ENCODE measurements around the gene PLEKHA4.
A peak's percentile ranks its signal among the peaks of the same experiment; 100 is the strongest.

The PLEKHA4 gene

GRCh38 chr19:48797103-48797502 lies 71.3 kb downstream of the PLEKHA4 start:
- no peak for TF ChIP-seq CTCF (IDR thresholded peaks at IDR 0.05)

GRCh38 chr19:48796298-48797083 lies 71.9 kb downstream of the PLEKHA4 start:
- TF ChIP-seq CTCF (IDR thresholded peaks at IDR 0.05): no peak

GRCh38 chr19:48795685-48796070 lies 72.7 kb downstream of the PLEKHA4 start:
- TF ChIP-seq CTCF (IDR thresholded peaks at IDR 0.05): no peak

GRCh38 chr19:48795055-48795684 lies 73.2 kb downstream of the PLEKHA4 start:
- TF ChIP-seq CTCF (IDR thresholded peaks at IDR 0.05): peak; percentile 69

GRCh38 chr19:48794291-48794690 lies 74.1 kb downstream of the PLEKHA4 start:
- TF ChIP-seq CTCF (IDR thresholded peaks at IDR 0.05): no peak

GRCh38 chr19:48793271-48793670 lies 75.1 kb downstream of the PLEKHA4 start:
- TF ChIP-seq CTCF (IDR thresholded peaks at IDR 0.05): no peak

Data from LNCAP (cell line).